Activated T-cell treated with anti-CD3 and anti-CD28 coated beads, Interleukin-2, amount 50 U/mL, for 24 hours (primary cell): ENCODE measurements around the gene NUP62CL.

Experiments
- DNase-seq: peaks from one replicate; pipeline ENCODE4 v3.0.0-alpha.2; 2020
- H3K27ac Mint-ChIP-seq: 2 replicates; pipeline ENCODE4 v1.8.0; 2020; ENCODE audit warnings: mild to moderate bottlenecking, mixed read lengths
- H3K27me3 Mint-ChIP-seq: 2 replicates; pipeline ENCODE4 v1.8.0; 2020; ENCODE audit warnings: mixed read lengths
- H3K36me3 Mint-ChIP-seq: 2 replicates; pipeline ENCODE4 v1.8.0; 2020; ENCODE audit warnings: low read depth, mixed read lengths
- H3K4me1 Mint-ChIP-seq: 2 replicates; pipeline ENCODE4 v1.8.0; 2020; ENCODE audit warnings: low read depth, mixed read lengths
- H3K4me3 Mint-ChIP-seq: 2 replicates; pipeline ENCODE4 v1.8.0; 2020; ENCODE audit warnings: mild to moderate bottlenecking, moderate library complexity, mixed read lengths
- H3K9me3 Mint-ChIP-seq: 2 replicates; pipeline ENCODE4 v1.8.0; 2020; ENCODE audit warnings: mixed read lengths

NUP62CL gene

GRCh38 chrX:107107459-107107858 lies 98.8 kb downstream of the NUP62CL start:
- peaks cover 11% of the 10 kb centered on the region for H3K4me1 Mint-ChIP-seq
- no peak overlapping the region for H3K27ac Mint-ChIP-seq
- no peak overlapping the region for H3K4me3 Mint-ChIP-seq
- peaks cover 5% of the 10 kb centered on the region for H3K27me3 Mint-ChIP-seq
- no peak for DNase-seq
- no peaks in the 10 kb centered on the region for H3K9me3 Mint-ChIP-seq
- peaks cover 37% of the 10 kb centered on the region for H3K36me3 Mint-ChIP-seq

DNA sequence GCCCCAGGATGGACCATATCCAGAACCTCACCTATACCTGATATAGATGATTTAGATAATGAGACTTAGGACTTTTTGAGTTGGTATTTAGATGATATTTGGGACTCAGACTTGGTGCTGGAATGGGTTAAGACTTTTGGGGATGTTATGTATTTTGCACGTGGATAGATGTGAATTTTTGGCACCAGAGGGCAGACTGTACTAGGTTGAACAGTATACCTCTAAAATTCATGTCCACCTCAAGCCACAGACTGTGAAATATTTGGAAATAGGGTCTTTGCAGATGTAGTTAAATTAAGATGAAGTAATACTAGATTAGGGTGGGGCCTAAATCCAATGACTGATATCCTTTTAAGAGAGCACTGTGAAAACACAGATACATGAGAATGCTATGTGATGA lies 103.3 kb downstream of the NUP62CL start:
- Mint-ChIP-seq H3K4me3 (no peak overlapping the region), H3K9me3 (no peaks in the 10 kb centered on the region), H3K4me1 (peaks cover 8% of the 10 kb centered on the region), H3K36me3 (peaks cover 29% of the 10 kb centered on the region), H3K27ac (no peak overlapping the region), H3K27me3 (no peaks in the 10 kb centered on the region)
- no peak for DNase-seq

DNA sequence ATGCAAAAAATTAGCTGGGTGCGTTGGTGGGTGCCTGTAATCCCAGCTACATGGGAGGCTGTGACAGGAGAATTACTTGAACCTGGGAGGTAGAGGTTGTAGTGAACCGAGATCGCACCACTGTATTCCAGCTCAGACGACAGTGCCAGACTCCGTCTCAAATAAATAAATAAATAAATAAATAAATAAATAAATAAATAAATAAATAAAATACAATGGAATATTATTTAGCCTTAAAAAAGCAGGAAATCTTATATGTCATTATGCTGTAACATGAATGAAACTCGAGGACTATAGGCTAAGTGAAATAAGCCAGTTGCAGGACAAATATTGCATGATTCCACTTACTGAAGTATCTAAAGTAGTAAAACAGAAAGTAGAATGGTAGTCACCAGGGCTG lies 130.1 kb downstream of the NUP62CL start:
- no peak for DNase-seq
- Mint-ChIP-seq H3K4me1 (peaks cover 4% of the 10 kb centered on the region), H3K36me3 (peaks cover 31% of the 10 kb centered on the region), H3K27ac (no peak overlapping the region), H3K9me3 (peaks cover 21% of the 10 kb centered on the region), H3K27me3 (no peaks in the 10 kb centered on the region), H3K4me3 (no peak overlapping the region)
